Stimulated activated CD8-positive, alpha-beta memory T cell treated with anti-CD3 and anti-CD28 coated beads, Interleukin-4, amount 100 ng/mL, for 4 hours (primary cell): ENCODE measurements around the gene PHAF1.
A peak's percentile ranks its signal among the peaks of the same experiment; 100 is the strongest.

Experiments used
- DNase-seq, 2 donors: peaks; one replicate each; pipeline ENCODE4 v3.0.0-alpha.2; 2020; ENCODE audit warnings: low read depth in 2 of 2, low spot score in 1 of 2

PHAF1 gene

GRCh38 chr16:67109407-67110135, at the start of gene PHAF1:
PHAF1 (plus strand) TSS chr16:67109941; CDS start chr16:67110176, 235 bp downstream.
- peak; percentile 90 to 91 for DNase-seq

- DNase-seq, result no peak
These were observed 46.7 kb upstream of the PHAF1 start for GRCh38 chr16:67063008-67063407.

- DNase-seq, result no peak
These were observed 41.5 kb upstream of the PHAF1 start for GRCh38 chr16:67068212-67068753.

GRCh38 chr16:67071476-67072048, 38.2 kb upstream of the PHAF1 start:
- no peak for DNase-seq

- DNase-seq, result no peak
These were observed 34.4 kb upstream of the PHAF1 start for GRCh38 chr16:67075331-67075730.

GRCh38 chr16:67077871-67078270, 31.9 kb upstream of the PHAF1 start:
- no peak for DNase-seq

- no peak for DNase-seq
These were observed 27.6 kb upstream of the PHAF1 start for GRCh38 chr16:67082100-67082499.

- DNase-seq, result no peak
These were observed 26.9 kb upstream of the PHAF1 start for GRCh38 chr16:67082891-67083290.

GRCh38 chr16:67084345-67085028, 25.3 kb upstream of the PHAF1 start:
- no peak for DNase-seq

- DNase-seq, result no peak
These were observed 22.9 kb upstream of the PHAF1 start for GRCh38 chr16:67086822-67087221.

- DNase-seq, result no peak
These were observed 22.4 kb upstream of the PHAF1 start for GRCh38 chr16:67087291-67087690.

- no peak for DNase-seq
These were observed 21.9 kb upstream of the PHAF1 start for GRCh38 chr16:67087803-67088202.

GRCh38 chr16:67088551-67088950, 21.2 kb upstream of the PHAF1 start:
- DNase-seq, result no peak

GRCh38 chr16:67089101-67089500, 20.6 kb upstream of the PHAF1 start:
- DNase-seq, result no peak

GRCh38 chr16:67091906-67092566, 17.7 kb upstream of the PHAF1 start:
- DNase-seq, result no peak

- DNase-seq, result no peak
These were observed 16.5 kb upstream of the PHAF1 start for GRCh38 chr16:67093098-67093726.

- no peak for DNase-seq
These were observed 11.1 kb upstream of the PHAF1 start for GRCh38 chr16:67098599-67098998.

- DNase-seq, result no peak
These were observed 9.0 kb upstream of the PHAF1 start for GRCh38 chr16:67100569-67101310.

- DNase-seq, result no peak
These were observed 8.2 kb upstream of the PHAF1 start for GRCh38 chr16:67101311-67102082.

GRCh38 chr16:67104061-67104460, 5.7 kb upstream of the PHAF1 start:
- no peak for DNase-seq
